T-helper 22 cell (primary cell): ENCODE data around the gene PSMC5.
"Not testable (repeated sequence)": the region's sequence is repeated elsewhere in the genome, so short reads cannot be mapped to it uniquely, and the experiment has no call there.

Experiments used
- DNase-seq: peaks from one replicate; pipeline ENCODE4 v3.0.0-alpha.2; 2020; ENCODE audit warnings: low read depth

The PSMC5 gene

GRCh38 chr17:63827002-63827800 is at the start of gene PSMC5, which contains the start of gene FTSJ3:
Gene PSMC5, plus strand, starts transcription at chr17:63827431. Its CDS starts 60 bp downstream, at chr17:63827491.
Gene FTSJ3, minus strand, starts transcription at chr17:63827663. Its CDS starts 761 bp downstream, at chr17:63826902.
- peak; percentile 94 for DNase-seq

- no peak for DNase-seq
Observed at GRCh38 chr17:63780507-63780906, 46.7 kb upstream of the PSMC5 start.

- no peak for DNase-seq
Observed at GRCh38 chr17:63780928-63781327, 46.3 kb upstream of the PSMC5 start.

GRCh38 chr17:63783522-63783921 is 43.7 kb upstream of the PSMC5 start:
- no peak for DNase-seq

GRCh38 chr17:63785556-63785955 is 41.7 kb upstream of the PSMC5 start:
- DNase-seq = no peak

GRCh38 chr17:63786117-63786516 is 41.1 kb upstream of the PSMC5 start:
- DNase-seq = no peak

- DNase-seq = no peak
Observed at GRCh38 chr17:63786971-63787711, 40.1 kb upstream of the PSMC5 start.

GRCh38 chr17:63790057-63790456 is 37.2 kb upstream of the PSMC5 start:
- DNase-seq = no peak

GRCh38 chr17:63792055-63792729 is 35.0 kb upstream of the PSMC5 start:
- DNase-seq = no peak

- not testable (repeated sequence) for DNase-seq
Observed at GRCh38 chr17:63796375-63796774, 30.9 kb upstream of the PSMC5 start.

GRCh38 chr17:63798572-63799106 is 28.6 kb upstream of the PSMC5 start:
- no peak for DNase-seq

GRCh38 chr17:63800783-63801182 is 26.4 kb upstream of the PSMC5 start:
- DNase-seq = no peak

- no peak for DNase-seq
Observed at GRCh38 chr17:63804328-63804727, 22.9 kb upstream of the PSMC5 start.

GRCh38 chr17:63805591-63805990 is 21.6 kb upstream of the PSMC5 start:
- no peak for DNase-seq

- no peak for DNase-seq
Observed at GRCh38 chr17:63809970-63810369, 17.3 kb upstream of the PSMC5 start.

GRCh38 chr17:63816123-63816522 is 11.1 kb upstream of the PSMC5 start:
- no peak for DNase-seq

GRCh38 chr17:63816669-63817068 is 10.6 kb upstream of the PSMC5 start:
- DNase-seq = no peak

- no peak for DNase-seq
Observed at GRCh38 chr17:63817736-63818385, 9.4 kb upstream of the PSMC5 start.

- no peak for DNase-seq
Observed at GRCh38 chr17:63819131-63819530, 8.1 kb upstream of the PSMC5 start.

GRCh38 chr17:63819585-63820537 is 7.4 kb upstream of the PSMC5 start:
- DNase-seq = no peak
